ENCODE measurements around the gene CD52.
A peak's percentile ranks its signal among the peaks of the same experiment; 100 is the strongest.

Gene CD52

DNA sequence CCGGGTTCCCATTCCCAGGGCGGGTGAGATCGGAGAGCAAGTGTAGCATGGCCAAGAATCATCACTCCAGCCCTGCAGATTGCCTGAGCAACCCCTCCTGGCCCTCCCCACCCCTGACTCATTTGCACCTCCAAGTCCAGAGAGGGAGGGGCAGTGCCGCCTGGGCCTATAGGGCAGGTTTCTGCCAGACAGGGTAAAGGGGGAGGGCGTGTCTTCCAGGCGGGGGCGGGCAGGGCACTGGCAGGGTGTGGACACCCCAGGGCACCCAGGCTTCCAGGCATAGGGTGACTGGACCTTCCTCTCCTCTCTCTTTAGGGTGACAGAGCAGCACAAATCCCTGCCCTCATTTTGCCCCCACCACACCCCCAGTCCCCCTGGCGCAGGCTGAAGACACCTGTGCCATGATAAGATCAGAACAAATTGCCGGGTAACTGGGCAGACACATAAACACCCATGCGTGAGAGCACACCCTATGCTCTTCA lies 39.4 kb downstream of the CD52 start:
- no peak for DNase-seq

DNA sequence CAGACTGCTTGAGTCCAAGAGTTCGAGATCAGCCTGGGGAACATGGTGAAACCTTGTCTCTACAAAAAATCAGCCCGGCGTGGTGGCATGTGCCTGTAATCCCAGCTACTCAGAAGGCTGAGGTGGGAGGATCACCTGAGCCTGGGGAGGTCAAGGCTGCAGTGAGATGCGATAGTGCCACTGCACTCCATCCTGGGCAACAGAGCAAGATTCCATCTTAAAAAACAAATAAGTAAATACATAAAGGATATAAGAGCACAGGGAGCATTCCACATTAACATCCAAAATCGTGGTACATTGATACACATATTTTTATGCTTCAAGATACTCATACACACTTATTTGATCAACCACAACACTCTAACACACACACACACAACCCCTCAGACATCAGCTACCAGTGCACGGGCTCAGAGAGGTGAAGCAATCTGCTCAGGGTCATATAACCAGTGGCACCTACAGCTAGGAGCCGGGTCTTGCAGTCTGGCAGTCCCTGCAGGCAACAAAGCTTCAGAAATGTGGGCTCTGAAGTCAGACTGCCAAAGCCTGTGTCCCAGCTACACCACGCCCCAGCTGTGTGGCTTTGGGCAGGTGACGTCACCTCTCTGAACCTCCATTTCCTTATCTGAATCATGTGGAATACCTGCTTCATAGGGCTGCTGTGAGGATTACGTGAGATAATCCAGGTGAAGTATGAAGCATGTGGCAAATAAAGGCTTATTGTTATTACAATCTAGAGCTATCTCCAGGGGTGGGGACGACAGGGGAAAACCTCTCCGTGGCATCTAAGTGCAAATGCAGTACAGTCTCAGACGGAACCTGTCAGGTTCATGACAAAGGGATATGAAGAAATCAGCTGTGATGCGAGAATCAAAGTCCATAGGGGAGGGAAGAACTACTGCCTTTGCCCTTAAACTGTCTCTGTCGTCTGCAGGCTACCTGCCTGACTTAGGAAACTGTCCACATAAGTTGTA lies 40.9 kb downstream of the CD52 start:
- DNase-seq, result peak; percentile 59

DNA sequence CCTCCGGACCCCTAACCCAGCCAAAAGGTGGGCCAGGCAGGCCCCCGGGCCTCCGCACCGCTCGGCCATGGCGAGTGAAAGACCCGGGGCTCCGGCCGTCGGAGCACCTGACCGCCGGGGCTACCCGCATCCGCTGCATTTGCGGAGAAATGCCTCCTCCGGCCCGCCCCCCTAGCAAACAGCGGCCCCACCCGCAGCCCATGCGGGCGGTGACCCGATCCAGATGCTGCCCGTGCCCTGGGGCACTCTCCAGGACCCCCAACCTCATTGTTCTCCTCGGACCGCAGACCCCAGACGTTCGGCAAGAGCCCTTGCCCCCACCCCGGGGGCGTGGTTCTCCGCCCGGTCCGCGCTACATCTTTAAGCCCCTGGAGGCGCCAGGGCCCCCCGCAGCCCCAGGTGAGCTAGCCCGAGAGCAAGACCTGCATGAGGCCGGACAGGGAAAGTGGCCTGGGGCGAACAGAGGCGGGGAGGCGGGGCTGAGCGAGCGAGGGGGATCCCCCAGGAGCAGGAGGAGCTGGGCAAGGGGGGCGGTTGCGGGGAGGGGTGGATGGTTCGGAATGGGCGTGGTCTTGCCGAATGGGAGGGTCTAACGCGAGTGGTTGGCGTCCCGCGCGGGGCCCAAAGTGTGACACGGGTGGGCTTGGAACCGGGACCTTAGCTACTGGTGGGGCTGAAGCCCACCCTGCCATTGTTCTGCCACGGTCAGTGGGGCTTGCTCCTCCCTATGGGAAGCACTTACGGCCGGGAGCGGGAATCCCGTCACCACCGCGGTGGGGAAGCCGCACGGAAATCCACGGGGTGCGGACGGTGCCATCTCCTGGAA lies 42.4 kb downstream of the CD52 start:
- peak; percentile 52 for DNase-seq

DNA sequence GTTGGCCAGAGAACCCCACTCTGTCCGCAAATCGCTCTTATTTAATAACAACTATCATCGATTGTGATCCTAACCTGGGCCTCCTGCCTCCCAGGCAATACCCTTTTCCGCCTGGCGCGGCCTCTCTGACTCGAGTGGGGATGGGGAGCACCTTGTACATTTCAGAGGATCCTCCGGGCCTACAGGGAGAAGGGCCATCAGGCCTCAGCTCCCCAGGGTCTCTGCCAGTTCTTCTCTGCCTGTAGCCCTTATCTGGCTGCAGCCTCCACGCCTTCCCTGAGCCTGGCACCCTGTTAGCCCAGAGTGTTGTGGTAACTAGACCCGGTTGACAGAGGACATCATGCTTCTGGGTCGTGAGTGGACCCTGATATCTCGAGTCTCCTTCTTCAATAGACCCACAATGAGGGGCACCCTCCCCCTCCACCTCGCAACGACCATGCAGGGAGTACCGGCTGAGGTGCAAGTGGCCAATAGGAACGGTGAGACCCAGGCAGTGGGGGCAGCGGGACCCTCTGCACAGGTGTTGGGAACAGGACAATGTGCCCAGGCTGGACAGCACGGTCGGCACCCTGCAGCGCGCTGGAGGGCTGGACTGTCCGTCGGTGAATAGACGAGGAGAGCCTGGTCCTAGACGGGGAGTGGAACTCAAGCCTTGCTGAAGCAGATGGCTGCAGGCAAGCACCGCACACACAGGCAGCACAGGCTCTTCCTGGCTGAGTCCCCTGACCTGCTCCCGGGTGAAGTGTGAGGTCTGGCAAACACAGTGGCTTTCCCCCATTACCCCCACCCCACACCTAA lies 43.2 kb downstream of the CD52 start:
- no peak for DNase-seq

DNA sequence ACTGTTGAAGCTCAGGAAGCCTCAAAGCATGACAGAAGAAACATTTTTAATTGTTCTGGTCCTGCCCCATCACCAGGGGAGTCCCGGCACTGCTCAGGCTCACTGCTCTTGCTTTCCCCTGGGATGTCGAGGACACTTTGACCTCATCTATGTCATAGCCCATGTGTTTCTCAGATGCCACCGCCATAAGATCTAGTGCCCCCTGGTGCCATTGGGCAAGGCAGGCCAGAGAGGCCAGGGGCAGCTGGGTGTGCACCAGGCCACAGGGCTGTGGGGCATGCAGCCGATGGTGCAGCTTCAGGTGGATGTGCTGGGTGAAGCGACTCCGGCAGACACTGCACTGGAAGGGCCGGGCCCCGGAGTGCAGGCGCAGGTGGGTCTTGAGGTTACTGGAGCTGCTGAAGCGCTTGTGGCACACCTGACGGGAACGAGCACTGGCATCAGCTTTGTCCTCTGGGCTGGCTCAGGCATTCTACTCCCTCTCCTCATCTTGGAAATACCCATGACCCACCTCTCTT lies 43.9 kb downstream of the CD52 start:
- no peak for DNase-seq

DNA sequence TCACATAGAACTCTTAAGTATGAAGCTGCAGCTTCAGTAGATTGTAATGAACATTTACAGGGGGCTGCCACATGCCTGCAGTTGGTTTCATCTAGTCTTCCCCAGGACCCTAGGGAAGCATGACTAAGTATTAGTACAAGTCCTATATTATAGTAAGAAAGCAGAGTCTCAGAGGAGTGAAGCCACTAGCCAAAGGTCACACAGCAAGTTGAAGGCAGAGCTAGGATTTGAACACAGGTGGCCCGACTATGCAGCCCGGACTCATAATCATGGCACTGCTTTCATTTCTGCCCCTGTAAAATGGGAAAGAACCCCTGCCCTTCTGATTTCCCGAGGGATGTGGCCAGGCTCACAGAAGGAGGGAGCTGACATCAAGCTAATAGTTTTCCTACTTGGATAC lies 44.6 kb downstream of the CD52 start:
- no peak for DNase-seq

DNA sequence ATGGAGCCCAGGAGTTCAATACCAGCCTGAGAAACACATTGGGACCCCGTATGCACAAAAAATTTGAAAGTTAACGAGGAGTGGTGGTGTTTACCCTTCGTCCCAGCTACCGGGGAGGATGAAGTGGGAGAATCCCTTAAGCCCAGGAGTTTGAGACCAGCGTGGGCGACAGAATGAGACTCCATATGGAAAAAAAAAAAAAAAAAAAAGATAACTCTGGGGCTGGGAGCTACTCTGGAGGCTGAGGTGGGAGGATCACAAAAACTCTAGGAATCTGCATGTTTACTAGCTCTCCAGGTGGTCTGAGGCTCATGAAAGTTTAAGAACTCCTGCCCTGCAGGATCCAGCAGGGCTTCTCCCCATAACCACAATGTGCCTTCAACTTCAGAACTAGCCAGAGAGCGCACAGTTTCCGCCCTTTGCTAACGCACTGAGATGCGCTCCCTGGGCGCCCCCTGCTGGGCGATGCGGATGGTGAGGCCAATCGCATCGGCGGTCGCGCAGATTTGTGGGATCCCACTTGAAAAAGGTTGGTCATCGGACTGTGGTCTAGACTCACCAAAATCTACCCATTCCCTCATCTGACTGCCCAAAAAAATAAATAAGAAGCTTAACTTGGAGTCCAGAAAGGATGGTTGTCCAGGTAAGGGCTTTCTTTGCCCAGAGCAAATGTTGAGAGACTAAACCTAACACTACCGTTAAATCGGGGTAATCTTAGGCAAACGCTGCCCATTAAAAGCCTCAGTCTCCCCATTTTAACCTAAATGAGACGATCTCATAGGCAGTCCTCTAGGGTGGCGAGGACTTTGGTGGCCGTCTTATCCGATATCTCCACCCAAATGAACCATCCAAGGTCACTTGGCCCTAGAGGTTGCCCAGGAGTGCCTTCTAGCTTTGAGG lies 46.0 kb downstream of the CD52 start:
- peak; percentile 82 for DNase-seq

DNA sequence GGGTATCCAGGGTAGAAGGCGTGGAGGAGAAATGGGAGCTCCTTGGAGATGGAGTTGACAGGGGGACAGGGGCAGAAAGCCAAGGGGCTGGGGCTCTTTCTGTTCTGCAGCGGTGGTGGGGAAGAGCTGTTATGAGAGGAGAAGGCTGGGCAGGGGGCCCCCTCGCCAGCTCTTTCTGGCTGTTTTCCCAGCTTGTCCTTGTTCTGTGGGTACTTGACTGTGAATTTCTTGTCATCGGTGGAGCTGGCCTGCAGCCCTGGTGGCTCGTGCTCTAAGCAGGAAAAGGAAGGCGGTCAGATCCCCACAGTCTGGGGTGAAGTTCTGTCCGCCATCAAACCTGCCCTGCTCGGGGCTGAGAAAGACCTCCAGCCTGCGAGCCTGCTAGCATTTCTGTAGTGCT lies 47.2 kb downstream of the CD52 start:
- DNase-seq, result no peak

DNA sequence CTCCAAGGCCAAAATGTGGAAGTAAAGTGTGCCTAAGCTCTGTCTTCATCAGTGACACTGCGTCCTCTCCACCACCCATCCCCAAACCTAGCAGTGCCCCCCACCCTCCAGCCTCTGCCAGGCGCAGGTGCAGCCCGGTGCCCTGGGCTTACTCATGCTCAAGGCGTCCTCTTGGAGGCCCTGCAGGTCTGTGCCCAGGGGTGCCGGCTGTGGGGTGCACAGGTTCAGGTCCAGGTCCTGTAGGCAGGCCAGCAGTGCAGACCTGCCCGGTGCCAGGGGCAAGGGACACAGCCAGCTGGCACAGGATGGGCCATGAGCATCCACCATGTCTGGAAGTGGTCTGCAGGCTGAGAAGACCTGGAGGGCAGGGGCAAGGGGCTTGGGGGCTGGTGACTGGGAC lies 49.7 kb downstream of the CD52 start:
- no peak for DNase-seq

DNA sequence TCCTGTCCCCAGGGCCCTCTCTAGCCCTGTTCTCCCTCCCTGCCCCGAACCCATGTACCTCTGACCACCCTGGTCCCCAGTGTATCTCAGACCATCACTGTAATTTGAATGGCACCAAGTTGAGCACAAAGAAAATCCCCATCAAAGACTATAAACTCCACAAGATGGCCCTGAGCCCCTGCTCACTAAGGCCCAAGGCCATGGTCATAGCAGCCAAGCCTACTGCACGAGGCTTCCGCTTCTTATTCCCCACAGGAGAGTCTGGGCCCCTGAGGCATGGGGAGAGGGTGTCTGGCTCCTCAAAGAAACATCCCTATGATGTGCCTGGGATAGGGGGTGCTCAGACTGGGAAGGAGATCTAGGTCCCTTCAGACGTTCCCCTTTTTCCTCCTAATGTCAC lies 50.2 kb downstream of the CD52 start:
- DNase-seq, result no peak

DNA sequence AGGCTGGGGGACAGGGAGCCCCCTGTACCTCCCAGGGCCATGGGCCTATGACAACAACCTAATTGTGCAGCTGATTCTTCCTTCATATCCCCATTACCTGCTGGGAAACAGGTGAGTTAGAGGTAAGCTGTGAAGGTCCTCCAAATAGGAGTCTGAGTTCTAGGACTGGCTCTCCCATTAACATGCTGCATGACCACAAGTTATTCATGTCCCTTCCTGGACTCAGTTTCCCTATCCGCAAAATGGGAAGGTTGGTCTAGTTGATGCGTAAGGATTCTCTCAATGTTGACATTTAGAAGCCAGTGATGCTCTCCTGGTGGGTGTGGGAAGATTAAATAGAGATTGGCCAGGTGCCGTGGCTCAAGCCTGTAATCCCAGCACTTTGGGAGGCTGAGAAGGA lies 50.7 kb downstream of the CD52 start:
- DNase-seq, result no peak

Data from activated T-cell treated with anti-CD3 and anti-CD28 coated beads for 4 hours (primary cell).